Breast epithelium (tissue), 4 donors: ENCODE data around the gene ZNF732. TPM values are rescaled to one million over a fixed set of nuclear protein-coding genes. Genes with fewer than 3 reads are reported as not detected.
A peak's percentile ranks its signal among the peaks of the same experiment; 100 is the strongest.

Experiments
- DNase-seq, 2 donors: peaks; one replicate each; pipeline ENCODE4 v3.0.0-alpha.2; 2019; ENCODE audit warnings: low spot score in 2 of 2
- H3K27ac ChIP-seq, 2 donors: fragments of 200-600 bp; sonication (generic) in 1 of 2; one replicate each; pipeline ENCODE4 v1.5.1; 2016 to 2019; ENCODE audit warnings: mild to moderate bottlenecking in 1 of 2
- H3K27me3 ChIP-seq, 2 donors: fragments of 200-600 bp; sonication (generic) in 1 of 2; one replicate each; pipeline versions ENCODE4 v1.5.1 to v1.6.0; 2017 to 2019; ENCODE audit warnings: control low read depth in 1 of 2, mild to moderate bottlenecking in 1 of 2
- H3K36me3 ChIP-seq: fragments of 200-600 bp; one replicate; pipeline ENCODE4 v1.5.1; 2019
- H3K4me1 ChIP-seq, 2 donors: fragments of 200-600 bp; sonication (generic); one replicate each; pipeline ENCODE4 v1.5.1; 2016 to 2019; ENCODE audit warnings: control low read depth in 1 of 2
- H3K4me3 ChIP-seq, 3 donors: fragments of 200-600 bp; sonication (generic); 1 replicate in 2 of 3; 2 replicates in 1 of 3; pipeline ENCODE4 v1.5.1; 2016 to 2019; ENCODE audit warnings: mild to moderate bottlenecking in 3 of 3, moderate library complexity in 2 of 3
- H3K9me3 ChIP-seq, 2 donors: fragments of 200-600 bp; sonication (generic) in 1 of 2; one replicate each; pipeline ENCODE4 v1.5.1; 2016 to 2019; ENCODE audit warnings: control low read depth in 1 of 2
- POLR2A ChIP-seq: fragments of 450-650 bp; IDR thresholded peaks from one replicate; pipeline ENCODE4 v1.6.1; 2016; ENCODE audit warnings: antibody characterized with exemption, mild to moderate bottlenecking, moderate library complexity
- POLR2AphosphoS5 ChIP-seq, 3 donors: sonication (generic); formaldehyde crosslinking; IDR thresholded peaks; one replicate each; pipeline ENCODE4 v1.6.1; 2017; ENCODE audit warnings: antibody characterized with exemption in 3 of 3
- intact Hi-C: fragments of 100-400 bp; cut with DNase I; formaldehyde crosslinking; loops from one replicate; pipeline ENCODE4 v1.15.1; 2023; ENCODE audit warnings: low total_unique reads
- total RNA-seq, 3 donors: library from RNA; depleted of rRNA; stranded (reverse); fragments of >200 nt; gene quantifications; one replicate each; pipeline ENCODE4 v1.1.0, GENCODE V29; 2016
- TF ChIP-seq, protein P1 (sequence below), 3 donors: fragments of 450-650 bp; IDR thresholded peaks; one replicate each; pipeline ENCODE4 v1.5.1; 2016 to 2017; ENCODE audit warnings: antibody characterized with exemption in 3 of 3, mild to moderate bottlenecking in 3 of 3, moderate library complexity in 3 of 3

Gene ZNF732
- total RNA-seq, 3 donors from 2014 or later, result 0.16 to 1.2 (median 0.66) TPM

DNA sequence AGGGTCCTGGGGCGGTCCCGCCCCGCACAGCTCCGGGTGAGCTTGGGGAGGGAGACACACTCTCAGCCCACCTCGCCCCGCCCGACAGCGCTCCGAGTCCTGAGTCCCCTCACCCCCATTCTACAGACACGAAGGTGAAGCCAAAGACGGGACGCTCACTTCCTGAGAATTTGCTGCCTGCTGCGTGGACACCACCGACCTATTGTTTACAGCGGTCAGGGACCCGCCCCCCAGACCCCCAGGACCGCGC is 31.5 kb upstream of the ZNF732 start:
- intact Hi-C loops, result no loop called here
- no peak for DNase-seq
- no peaks in the 10 kb centered on the region for H3K36me3 ChIP-seq
- TF ChIP-seq POLR2AphosphoS5 (IDR thresholded peaks at IDR 0.05), result no peak
- no peak for TF ChIP-seq POLR2A
- TF ChIP-seq, protein P1, sequence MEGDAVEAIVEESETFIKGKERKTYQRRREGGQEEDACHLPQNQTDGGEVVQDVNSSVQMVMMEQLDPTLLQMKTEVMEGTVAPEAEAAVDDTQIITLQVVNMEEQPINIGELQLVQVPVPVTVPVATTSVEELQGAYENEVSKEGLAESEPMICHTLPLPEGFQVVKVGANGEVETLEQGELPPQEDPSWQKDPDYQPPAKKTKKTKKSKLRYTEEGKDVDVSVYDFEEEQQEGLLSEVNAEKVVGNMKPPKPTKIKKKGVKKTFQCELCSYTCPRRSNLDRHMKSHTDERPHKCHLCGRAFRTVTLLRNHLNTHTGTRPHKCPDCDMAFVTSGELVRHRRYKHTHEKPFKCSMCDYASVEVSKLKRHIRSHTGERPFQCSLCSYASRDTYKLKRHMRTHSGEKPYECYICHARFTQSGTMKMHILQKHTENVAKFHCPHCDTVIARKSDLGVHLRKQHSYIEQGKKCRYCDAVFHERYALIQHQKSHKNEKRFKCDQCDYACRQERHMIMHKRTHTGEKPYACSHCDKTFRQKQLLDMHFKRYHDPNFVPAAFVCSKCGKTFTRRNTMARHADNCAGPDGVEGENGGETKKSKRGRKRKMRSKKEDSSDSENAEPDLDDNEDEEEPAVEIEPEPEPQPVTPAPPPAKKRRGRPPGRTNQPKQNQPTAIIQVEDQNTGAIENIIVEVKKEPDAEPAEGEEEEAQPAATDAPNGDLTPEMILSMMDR (IDR thresholded peaks at IDR 0.05), result no peak
- peak overlapping the region; percentile 93 to 98 for H3K27ac ChIP-seq
- H3K9me3 ChIP-seq, result peaks cover 12 to 14% of the 10 kb centered on the region in 2 donors
- no peaks in the 10 kb centered on the region for H3K27me3 ChIP-seq
- peaks cover 0 to 8% of the 10 kb centered on the region in 2 donors for H3K4me1 ChIP-seq
- H3K4me3 ChIP-seq, result peak overlapping the region; percentile 74 to 95 (median 94)

DNA sequence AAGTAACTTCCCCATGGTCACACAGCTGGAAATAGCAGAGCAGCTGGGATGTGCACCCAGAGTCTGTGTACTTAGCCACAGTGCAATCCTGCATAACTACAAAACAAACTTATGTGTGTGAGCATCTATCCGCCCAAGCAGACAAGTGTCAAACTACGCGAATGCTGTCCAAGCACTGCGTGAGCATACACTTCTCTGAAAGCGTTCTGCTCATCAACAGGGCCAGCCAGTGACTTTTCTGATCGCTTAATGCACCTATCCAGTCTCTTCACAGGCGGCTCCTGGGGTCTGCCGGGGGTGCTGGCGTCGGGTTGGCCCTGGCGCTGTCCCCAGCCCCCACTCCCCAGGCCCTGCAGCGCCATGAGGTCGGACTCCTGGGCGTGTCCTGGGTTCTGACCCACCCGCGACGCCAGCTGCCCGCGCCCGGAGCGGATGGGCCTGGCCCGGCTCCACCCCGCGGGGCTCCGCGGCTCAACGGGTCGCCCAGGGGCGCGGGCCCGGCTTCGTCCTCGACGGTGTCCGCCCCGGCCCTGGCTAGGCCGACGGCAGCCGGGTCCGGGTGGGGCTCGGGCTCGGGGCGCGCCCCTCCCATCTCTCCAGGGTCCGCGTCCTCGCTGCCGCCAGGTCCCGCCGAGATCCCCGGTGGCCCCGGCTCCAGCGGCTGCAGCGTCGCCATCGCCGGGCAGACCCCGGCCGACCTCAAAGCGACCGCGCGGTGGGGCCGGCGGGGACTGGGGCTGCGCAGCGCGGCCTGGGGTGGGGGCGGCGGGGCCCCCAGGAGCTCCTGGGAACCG is 31.0 kb upstream of the ZNF732 start:
- Histone ChIP-seq H3K9me3 (peaks cover 7 to 8% of the 10 kb centered on the region in 2 donors), H3K27ac (peak overlapping the region; percentile 93 to 98), H3K4me3 (peak overlapping the region; percentile 74 to 95 (median 94)), H3K27me3 (no peaks in the 10 kb centered on the region), H3K4me1 (peaks cover 0 to 8% of the 10 kb centered on the region in 2 donors), H3K36me3 (no peaks in the 10 kb centered on the region)
- intact Hi-C loops, result no loop called here
- DNase-seq, result peak in 1 of 2 donors; percentile 19
- TF ChIP-seq POLR2AphosphoS5 (IDR thresholded peaks at IDR 0.05) (no peak), POLR2A (no peak)
- TF ChIP-seq, protein P1 (IDR thresholded peaks at IDR 0.05), result no peak

- peak overlapping the region in 1 of 2 donors; percentile 98 for H3K27ac ChIP-seq
- no peaks in the 10 kb centered on the region for H3K36me3 ChIP-seq
- no peaks in the 10 kb centered on the region for H3K27me3 ChIP-seq
- TF ChIP-seq POLR2AphosphoS5 (IDR thresholded peaks at IDR 0.05), result no peak
- TF ChIP-seq POLR2A, result no peak
- TF ChIP-seq, protein P1 (IDR thresholded peaks at IDR 0.05), result no peak
- intact Hi-C loops, result no loop called here
- peaks cover 0 to 8% of the 10 kb centered on the region in 2 donors for H3K4me1 ChIP-seq
- DNase-seq, result no peak
- peaks cover 0 to under 1% of the 10 kb centered on the region in 2 donors for H3K9me3 ChIP-seq
- H3K4me3 ChIP-seq, result peak overlapping the region in 1 of 3 donors; percentile 95
Observed at GRCh38 chr4:335515-335914, 30.2 kb upstream of the ZNF732 start.

DNA sequence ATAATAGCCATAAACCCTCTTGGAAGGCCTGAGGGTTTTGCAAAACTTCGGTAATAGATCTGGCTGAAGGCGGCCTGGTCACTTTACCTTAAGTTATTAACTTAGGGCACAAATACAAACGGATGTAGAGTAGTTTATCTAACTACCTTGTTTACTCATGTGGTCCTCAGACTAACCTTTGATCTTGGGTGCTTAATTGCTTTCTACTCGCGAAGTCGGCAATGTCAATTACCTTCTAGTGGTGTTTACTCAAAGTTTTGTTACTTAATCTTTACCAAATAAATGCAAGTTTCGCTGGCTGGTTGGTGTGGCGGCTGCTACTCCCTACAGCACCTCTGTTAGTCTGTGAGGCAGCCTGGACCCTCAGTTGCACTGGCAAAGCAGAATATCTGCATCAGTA is 23.5 kb upstream of the ZNF732 start:
- no peak for TF ChIP-seq POLR2AphosphoS5 (IDR thresholded peaks at IDR 0.05)
- TF ChIP-seq POLR2A, result no peak
- TF ChIP-seq, protein P1 (IDR thresholded peaks at IDR 0.05), result no peak
- Histone ChIP-seq H3K4me1 (no peaks in the 10 kb centered on the region), H3K4me3 (no peak overlapping the region), H3K27ac (no peak overlapping the region), H3K27me3 (no peaks in the 10 kb centered on the region), H3K36me3 (no peaks in the 10 kb centered on the region), H3K9me3 (peaks cover 20 to 25% of the 10 kb centered on the region in 2 donors)
- no peak for DNase-seq
- intact Hi-C loops, result no loop called here

DNA sequence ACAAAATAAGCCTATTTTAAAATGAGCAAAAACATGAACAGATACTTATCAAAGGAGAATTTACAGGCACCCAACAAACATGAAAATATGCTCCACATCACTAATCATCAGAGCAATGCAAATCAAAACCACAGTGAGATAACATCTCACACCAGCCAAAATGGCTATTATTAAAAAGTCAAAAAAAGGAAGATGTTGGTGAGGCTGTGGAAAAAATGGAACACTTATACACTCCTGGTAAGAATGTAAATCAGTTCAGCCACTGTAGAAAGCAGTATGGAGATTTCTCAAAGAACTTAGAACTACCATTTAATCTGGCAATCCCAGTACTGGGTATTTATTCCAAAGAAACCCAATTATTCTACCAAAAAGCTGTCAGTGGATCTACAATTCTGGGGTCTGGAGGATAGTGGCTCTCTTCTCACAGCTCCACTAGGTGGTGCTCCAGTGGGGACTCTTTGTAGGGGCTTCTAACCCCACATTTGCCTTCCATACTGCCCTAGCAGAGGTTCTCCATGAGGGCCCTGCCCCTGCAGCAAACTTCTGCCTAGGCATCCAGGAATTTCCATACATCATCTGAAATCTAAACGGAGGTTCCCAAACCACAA is 9.1 kb upstream of the ZNF732 start:
- no peaks in the 10 kb centered on the region for H3K4me1 ChIP-seq
- no peaks in the 10 kb centered on the region for H3K36me3 ChIP-seq
- H3K27ac ChIP-seq, result no peak overlapping the region
- H3K27me3 ChIP-seq, result no peaks in the 10 kb centered on the region
- intact Hi-C loops, result no loop called here
- H3K4me3 ChIP-seq, result no peak overlapping the region
- no peak for TF ChIP-seq POLR2AphosphoS5 (IDR thresholded peaks at IDR 0.05)
- TF ChIP-seq, protein P1 (IDR thresholded peaks at IDR 0.05), result no peak
- no peak for TF ChIP-seq POLR2A
- peaks cover 3 to 6% of the 10 kb centered on the region in 2 donors for H3K9me3 ChIP-seq
- no peak for DNase-seq
